Stomach (tissue), 4 donors: ENCODE data around the gene TTC9.

Source experiments
- CTCF ChIP-seq, 7 experiments: fragments of 450-650 bp in 4 of 7; fragments of 200-600 bp in 3 of 7; sonication (generic) in 3 of 7; IDR thresholded peaks; one replicate each; pipeline ENCODE4 v1.5.1; 2016 to 2019; ENCODE audit warnings: antibody characterized with exemption in 7 of 7, control low read depth in 2 of 7, mild to moderate bottlenecking in 1 of 7
- EP300 ChIP-seq: sonication (generic); formaldehyde crosslinking; IDR thresholded peaks from one replicate; pipeline ENCODE4 v1.6.1; 2017; ENCODE audit warnings: antibody characterized with exemption
- POLR2A ChIP-seq, 4 donors: fragments of 450-650 bp; IDR thresholded peaks; one replicate each; pipeline ENCODE4 v1.6.1; 2016; ENCODE audit warnings: antibody characterized with exemption in 4 of 4, control low read depth in 2 of 4, mild to moderate bottlenecking in 1 of 4, moderate library complexity in 1 of 4
- POLR2AphosphoS5 ChIP-seq, 3 donors: sonication (generic); formaldehyde crosslinking; IDR thresholded peaks; one replicate each; pipeline ENCODE4 v1.6.1; 2016; ENCODE audit warnings: antibody characterized with exemption in 3 of 3

DNA sequence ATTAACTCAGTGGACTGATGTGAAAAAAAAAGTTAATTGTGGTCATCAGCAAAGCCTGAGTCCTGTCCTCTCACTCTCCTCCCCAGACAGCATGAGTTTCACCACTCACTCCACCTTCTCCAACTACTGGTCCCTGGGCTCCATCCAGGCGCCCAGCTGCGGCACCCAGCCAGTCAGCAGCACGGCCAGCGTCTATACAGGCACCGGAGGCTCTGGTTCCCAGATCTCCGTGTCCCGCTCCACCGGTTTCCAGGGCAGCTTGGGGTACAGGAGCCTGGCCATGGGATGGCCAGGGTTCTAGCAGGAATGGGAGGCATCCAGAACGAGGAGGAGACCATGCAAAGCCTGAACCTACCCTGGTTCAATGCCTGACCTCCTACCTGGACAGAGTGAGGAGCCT is 47.3 kb upstream of the TTC9 start:
- TF ChIP-seq CTCF (IDR thresholded peaks at IDR 0.05) (no peak), POLR2AphosphoS5 (IDR thresholded peaks at IDR 0.05) (no peak), POLR2A (IDR thresholded peaks at IDR 0.05) (no peak), EP300 (no peak)
